ENCODE data around the gene KRT82. TPM values are rescaled to one million over a fixed set of nuclear protein-coding genes. Genes with fewer than 3 reads are reported as not detected.

KRT82 gene
- total RNA-seq, 1 donor from 2014 or later: not detected

Other genes starting within 250 kb of the KRT82 start
- gene KRT80, start 214.3 kb downstream of the KRT82 start, total RNA-seq: 17.9 TPM
- gene KRT7, start 173.1 kb downstream of the KRT82 start, total RNA-seq: 113 TPM
- not detected for gene KRT86, start 131.7 kb downstream of the KRT82 start, total RNA-seq
- gene KRT81, start 114.8 kb downstream of the KRT82 start, total RNA-seq: not detected
- not detected for gene KRT83, start 84.9 kb downstream of the KRT82 start, total RNA-seq
- gene KRT85, start 38.9 kb downstream of the KRT82 start, total RNA-seq: not detected
- gene KRT84, start 20.7 kb downstream of the KRT82 start, total RNA-seq: not detected
- 0.84 TPM for gene KRT75, start 28.0 kb upstream of the KRT82 start, total RNA-seq
- 2,496 TPM for gene KRT6B, start 45.8 kb upstream of the KRT82 start, total RNA-seq
- 2,886 TPM for gene KRT6C, start 67.5 kb upstream of the KRT82 start, total RNA-seq
- 18,870 TPM for gene KRT6A, start 86.9 kb upstream of the KRT82 start, total RNA-seq
- gene KRT5, start 114.1 kb upstream of the KRT82 start, total RNA-seq: 11,855 TPM
- not detected for gene KRT71, start 146.8 kb upstream of the KRT82 start, total RNA-seq
- gene KRT74, start 167.5 kb upstream of the KRT82 start, total RNA-seq: 0.12 TPM
- not detected for gene KRT72, start 195.1 kb upstream of the KRT82 start, total RNA-seq
- gene KRT73, start 212.2 kb upstream of the KRT82 start, total RNA-seq: not detected
- not detected for gene KRT2, start 245.9 kb upstream of the KRT82 start, total RNA-seq